GM18502 (cell line): Measurements from ENCODE around the gene NKAIN2.
A peak's percentile ranks its signal among the peaks of the same experiment; 100 is the strongest.

Experiments used
- ATAC-seq: cut with Tn5 transposase; IDR thresholded peaks from one replicate; pipeline ENCODE4 v1.9.1; 2021; ENCODE audit warnings: mild to moderate bottlenecking; ENCODE audit not compliant: unreplicated experiment, poor library complexity

The NKAIN2 gene

DNA sequence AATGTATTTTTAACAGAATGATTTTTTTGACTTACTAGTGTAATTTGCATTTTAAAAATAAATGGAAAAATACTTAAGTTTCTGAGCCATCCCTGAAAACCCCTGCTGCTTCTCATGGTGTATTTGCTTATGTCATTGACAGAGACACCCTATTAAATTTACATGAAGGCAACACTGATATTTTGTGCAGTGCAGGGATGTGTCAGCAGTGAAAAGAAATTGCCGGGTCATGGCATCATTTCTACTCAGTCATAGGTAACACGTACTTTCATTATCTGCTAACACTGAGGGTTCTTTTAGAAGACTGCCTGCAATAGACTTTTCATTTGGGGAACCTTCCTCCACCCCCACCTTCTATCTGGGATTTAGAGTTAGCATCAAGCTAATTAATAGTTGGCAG lies 1021.9 kb downstream of the NKAIN2 start:
- ATAC-seq: no peak

DNA sequence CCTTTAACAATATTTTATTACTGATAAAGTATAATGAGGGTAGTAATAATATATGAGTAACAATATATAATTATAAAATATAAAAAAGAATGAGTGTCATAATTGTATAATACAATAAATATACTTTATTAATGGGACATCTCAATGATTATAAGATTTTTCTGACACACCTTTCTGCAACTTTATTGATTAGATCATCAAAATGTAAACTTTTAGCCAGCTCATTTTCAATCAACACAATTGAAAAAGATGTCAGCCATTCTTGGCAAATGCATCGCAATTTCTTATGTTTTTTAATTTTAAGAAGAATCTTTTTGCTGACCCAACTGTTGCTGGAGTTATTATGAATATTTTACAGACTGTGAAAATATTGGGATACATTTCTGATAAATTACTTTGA lies 1026.2 kb downstream of the NKAIN2 start:
- no peak for ATAC-seq

DNA sequence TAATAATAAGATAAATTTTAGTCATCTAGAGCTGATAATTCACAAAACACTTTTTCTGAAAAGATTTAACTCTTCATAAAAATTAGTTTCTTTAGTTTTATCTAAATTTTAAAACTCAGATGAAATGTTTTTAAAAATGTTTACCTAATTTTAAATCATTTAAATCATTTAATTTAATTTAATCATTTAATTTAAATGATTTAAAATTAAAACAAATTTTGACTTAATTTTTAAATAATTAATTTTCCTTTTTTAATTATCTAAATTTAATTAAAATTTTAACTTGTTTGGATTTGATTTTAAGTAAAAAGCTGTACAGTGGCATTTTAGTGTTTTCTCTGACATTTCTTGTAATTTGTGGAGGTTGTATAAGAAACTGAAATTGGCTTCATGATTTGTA lies 1026.8 kb downstream of the NKAIN2 start:
- no peak for ATAC-seq

DNA sequence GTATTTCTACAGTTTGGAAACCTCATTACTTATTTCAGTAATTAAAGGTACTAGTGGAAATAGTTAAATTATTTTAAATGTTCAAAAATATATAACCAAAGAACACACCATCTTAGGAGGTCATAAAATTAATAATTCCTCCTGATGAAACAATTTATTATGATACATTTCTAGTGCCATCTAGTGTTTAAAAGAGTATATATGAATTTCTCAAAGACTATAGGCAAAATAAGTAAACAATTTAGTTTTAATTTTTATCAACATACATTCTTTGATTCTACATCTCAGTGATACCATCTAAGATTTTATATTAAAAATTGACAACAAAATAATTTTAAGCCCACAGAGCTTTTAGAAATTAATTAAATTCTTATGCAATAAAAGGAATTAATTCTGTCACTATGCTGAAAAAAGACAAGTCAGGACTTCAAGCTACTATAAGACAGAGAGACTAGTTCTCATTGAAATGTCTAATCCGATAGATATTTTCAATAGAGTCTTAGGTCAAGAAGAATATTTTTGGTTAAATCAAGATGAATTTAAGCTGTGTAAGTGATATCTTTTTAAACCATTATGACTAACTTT lies 1050.8 kb downstream of the NKAIN2 start:
- no peak for ATAC-seq

DNA sequence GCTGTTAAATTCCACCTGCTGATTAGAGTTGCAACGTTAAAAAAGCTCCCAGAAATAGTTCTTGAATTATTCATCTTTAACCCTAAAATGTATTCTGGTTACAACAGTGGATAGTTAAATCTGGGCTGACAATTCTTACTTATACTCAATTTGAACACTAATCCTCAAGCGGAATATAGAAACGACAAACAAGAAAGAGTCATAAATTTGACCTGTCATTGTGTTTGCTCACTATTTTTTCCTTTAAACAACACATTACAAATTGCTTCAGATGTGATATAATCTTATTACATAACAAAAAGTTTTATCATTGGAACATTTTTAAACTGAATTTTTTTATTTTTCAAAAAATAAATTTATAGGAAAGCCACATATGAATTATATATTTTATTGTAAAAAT lies 1054.1 kb downstream of the NKAIN2 start:
- ATAC-seq: no peak

DNA sequence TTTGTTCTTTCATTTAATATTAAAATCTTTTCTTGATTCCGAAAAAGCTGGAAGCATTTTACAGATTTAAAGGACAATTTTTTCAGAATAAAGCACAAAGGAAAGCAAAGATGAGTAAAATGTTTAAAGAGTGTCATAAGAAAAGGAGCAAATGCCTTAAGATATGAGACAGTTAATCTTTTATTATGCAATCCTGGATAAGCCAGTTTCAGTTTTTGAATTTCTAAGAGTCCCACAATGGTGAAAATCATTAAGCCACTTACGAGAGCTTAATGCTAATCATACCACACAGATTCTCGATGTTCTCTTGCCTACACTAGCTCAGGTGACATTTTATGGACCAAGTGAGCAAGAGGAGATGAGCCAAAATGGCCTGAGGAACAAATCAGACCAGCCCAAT lies 1054.9 kb downstream of the NKAIN2 start:
- ATAC-seq: no peak

DNA sequence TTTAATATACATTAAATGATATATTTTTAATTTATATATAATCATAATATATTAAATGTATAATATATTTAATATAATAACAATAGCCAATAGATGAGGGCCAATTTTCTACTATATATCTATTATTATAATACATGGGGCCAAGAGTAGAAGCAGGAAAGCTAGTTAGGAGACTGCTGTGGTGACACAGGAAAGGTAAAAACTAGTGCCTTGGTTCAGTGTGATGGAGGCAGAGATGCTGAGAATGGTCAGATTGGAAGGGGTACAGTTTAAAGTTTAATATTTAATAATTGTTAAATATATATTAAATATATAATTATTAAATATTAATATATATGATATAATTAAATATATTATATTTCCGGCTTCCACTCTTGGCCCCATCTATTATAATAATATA lies 1055.7 kb downstream of the NKAIN2 start:
- no peak for ATAC-seq

DNA sequence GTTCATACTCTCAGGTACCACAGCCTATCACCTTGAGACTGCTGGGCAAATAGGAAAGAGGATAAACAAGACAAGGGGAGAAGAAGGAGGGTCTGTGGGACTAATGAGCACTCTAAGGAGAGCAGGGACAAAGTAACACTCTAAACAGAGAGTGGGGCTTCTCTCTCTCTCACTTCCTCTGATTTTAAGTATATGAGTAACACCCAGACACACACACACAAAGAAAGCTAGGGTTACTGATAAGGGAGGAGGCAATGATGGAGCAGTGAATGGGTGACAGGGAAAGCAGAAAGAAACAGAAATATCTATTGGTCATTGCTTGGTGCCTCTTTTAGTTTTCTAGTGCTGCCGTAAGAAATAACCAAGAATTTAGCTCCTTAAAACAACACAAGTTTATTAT lies 1062.4 kb downstream of the NKAIN2 start:
- no peak for ATAC-seq

DNA sequence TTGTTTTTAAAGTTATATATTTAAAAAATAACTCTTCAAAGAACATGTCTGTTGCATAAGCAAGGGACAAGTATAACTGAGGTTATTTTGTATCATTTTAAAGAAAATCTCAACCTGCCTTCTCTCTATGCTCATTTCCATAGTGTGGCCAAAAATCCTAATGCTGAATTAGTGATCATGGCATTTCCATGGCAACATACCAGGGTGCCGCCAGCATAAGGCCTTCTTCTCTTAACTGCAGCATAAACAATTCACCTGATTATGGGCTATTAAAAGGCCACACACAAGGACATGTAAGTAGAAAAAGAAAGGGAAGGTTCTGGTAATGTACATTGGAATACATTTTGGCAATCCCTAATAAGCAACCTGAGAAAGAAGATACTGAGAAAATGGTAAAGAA lies 1063.5 kb downstream of the NKAIN2 start:
- ATAC-seq: no peak

DNA sequence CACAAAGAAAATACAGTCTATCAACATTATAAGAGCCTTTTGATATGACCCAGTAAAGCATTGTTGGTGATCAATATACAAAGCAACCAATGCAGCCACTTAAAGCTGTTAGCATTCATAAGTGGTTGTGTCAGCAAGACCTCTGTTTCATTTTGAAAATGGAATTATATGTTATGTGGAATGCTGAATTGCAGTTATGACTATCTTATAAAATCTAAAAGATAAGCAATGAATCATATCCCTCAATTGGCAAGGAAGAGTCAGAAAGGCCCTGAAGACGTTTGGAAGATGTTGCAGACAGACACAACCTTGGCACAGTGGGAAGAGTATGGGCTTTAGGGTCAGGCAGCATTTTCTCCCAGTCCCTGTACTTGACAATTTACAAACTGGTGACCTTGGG lies 1064.8 kb downstream of the NKAIN2 start:
- no peak for ATAC-seq

DNA sequence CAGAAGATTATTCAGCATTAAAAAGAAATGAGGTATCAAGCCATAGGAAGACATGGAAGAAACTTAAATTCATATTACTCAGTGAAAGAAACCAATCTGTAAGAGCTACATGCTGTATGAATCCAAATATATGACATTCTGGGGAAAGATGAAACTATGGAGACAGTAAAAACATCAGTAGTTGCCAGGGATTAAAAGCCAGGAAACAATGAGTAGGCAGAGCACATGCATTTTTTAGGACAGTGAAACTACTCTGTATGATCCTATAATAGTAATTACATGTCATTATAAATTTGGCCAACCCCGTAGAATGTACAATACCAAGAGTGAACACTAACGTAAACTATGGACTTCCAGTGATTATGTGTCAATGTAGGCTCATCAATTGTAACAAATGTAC lies 1065.8 kb downstream of the NKAIN2 start:
- no peak for ATAC-seq

DNA sequence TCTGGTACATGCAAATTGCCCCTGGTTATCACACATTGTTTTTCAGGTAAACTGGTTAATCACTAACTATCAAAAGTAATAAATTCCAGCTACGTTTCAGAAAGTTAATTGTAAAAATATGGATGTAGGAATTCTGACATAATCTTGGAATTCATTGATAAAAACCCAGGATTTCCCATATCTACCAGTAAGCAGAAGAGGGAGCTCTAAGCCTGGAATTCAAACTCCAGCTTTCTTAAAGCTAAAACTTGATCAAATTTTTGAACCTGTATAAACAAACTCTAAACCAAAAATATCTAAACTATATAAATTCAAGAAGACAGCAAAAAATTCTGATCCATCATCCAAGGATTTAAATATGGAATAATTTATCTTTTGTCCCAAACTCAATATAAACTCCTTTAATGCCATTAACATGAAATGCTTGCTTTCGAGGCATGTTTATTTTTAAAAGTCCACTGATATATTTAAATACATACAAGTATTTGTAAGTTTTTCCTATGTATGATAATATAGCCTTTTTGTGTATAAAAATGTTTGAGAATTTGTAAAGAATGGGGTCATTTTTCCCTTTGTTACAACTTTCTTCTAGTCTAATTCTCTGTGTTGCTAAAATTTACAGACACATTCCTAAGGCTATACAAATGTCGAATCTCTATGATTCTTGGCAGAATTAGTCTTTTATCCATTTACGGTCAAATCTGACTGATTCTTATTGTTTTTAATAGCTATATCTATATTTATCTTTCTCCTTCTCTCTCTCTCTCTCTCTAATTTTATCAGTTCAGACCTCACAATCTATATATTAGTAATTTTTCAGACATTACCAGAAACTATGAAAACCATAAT lies 1067.2 kb downstream of the NKAIN2 start:
- ATAC-seq: no peak

DNA sequence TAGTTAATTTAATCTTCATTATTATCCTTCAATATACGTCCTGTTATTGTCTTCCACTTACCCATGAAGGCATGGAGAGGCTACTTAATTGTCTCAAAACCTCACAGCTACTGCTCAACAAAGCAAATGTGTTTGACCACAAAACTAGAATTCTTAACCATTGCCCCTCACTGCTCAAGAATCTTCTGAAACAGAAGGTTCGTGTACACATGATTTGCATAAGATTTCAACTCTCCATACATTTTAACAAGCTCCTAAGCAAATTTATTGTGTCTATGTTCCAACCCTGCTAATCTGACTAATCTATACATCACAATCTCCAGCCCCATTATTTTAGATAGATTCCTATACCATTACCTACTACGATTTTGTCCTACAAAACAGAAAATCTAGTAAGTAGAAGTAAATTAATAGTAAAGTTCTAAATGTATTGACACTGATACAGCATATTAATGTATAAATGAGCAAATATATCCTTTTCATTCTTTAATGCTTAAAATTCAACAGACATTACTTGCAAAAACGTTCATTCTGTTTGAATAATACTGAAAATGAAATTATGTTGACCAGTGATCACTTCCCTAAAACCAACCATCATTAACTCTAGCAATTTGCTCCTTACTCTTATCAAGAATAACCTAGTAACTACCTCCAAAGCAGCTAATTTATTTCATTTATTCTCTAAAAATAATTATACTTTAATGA lies 1068.8 kb downstream of the NKAIN2 start:
- ATAC-seq: peak; percentile 76

DNA sequence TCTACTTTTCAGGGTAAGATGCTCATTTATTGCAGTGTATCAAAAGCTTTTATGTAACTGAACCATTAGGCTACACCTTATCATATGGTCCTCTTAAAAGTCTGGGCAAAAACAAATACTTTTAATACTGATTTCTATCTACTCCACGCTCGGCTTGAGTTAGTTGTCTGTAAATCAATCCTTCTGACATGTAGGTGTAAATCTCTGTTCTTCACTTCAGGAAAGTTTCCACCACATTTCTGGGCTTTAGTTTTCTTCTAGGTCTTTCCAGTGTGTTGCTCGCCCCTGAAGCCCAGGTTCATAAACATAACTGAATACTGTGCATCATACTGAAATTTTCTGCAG lies 1069.4 kb downstream of the NKAIN2 start:
- ATAC-seq: peak; percentile 32
